ENCODE data around the gene CES2.

- TF ChIP-seq CTCF (IDR thresholded peaks at IDR 0.05) (no peak), TEAD4 (CRISPR knock-in tag; IDR thresholded peaks at IDR 0.05) (no peak), MYBL2 (CRISPR knock-in tag; IDR thresholded peaks at IDR 0.05) (no peak), ESRRA (CRISPR knock-in tag; IDR thresholded peaks at IDR 0.05; ENCODE audit: borderline replicate concordance) (no peak), CREB1 (CRISPR knock-in tag; IDR thresholded peaks at IDR 0.05) (no peak), JUN (CRISPR knock-in tag; IDR thresholded peaks at IDR 0.05) (no peak), CBFB (CRISPR knock-in tag; IDR thresholded peaks at IDR 0.05; ENCODE audit: low read depth) (no peak), JAZF1 (CRISPR knock-in tag; IDR thresholded peaks at IDR 0.05) (no peak)
- TF ChIP-seq, protein P1, sequence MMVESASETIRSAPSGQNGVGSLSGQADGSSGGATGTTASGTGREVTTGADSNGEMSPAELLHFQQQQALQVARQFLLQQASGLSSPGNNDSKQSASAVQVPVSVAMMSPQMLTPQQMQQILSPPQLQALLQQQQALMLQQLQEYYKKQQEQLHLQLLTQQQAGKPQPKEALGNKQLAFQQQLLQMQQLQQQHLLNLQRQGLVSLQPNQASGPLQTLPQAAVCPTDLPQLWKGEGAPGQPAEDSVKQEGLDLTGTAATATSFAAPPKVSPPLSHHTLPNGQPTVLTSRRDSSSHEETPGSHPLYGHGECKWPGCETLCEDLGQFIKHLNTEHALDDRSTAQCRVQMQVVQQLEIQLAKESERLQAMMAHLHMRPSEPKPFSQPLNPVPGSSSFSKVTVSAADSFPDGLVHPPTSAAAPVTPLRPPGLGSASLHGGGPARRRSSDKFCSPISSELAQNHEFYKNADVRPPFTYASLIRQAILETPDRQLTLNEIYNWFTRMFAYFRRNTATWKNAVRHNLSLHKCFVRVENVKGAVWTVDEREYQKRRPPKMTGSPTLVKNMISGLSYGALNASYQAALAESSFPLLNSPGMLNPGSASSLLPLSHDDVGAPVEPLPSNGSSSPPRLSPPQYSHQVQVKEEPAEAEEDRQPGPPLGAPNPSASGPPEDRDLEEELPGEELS (CRISPR knock-in tag; IDR thresholded peaks at IDR 0.05), result no peak
- TF ChIP-seq, protein P2, sequence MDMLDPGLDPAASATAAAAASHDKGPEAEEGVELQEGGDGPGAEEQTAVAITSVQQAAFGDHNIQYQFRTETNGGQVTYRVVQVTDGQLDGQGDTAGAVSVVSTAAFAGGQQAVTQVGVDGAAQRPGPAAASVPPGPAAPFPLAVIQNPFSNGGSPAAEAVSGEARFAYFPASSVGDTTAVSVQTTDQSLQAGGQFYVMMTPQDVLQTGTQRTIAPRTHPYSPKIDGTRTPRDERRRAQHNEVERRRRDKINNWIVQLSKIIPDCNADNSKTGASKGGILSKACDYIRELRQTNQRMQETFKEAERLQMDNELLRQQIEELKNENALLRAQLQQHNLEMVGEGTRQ (CRISPR knock-in tag; IDR thresholded peaks at IDR 0.05), result no peak
- TF ChIP-seq, protein P3, sequence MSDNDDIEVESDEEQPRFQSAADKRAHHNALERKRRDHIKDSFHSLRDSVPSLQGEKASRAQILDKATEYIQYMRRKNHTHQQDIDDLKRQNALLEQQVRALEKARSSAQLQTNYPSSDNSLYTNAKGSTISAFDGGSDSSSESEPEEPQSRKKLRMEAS (CRISPR knock-in tag; IDR thresholded peaks at IDR 0.05), result no peak
- TF ChIP-seq, protein P4, sequence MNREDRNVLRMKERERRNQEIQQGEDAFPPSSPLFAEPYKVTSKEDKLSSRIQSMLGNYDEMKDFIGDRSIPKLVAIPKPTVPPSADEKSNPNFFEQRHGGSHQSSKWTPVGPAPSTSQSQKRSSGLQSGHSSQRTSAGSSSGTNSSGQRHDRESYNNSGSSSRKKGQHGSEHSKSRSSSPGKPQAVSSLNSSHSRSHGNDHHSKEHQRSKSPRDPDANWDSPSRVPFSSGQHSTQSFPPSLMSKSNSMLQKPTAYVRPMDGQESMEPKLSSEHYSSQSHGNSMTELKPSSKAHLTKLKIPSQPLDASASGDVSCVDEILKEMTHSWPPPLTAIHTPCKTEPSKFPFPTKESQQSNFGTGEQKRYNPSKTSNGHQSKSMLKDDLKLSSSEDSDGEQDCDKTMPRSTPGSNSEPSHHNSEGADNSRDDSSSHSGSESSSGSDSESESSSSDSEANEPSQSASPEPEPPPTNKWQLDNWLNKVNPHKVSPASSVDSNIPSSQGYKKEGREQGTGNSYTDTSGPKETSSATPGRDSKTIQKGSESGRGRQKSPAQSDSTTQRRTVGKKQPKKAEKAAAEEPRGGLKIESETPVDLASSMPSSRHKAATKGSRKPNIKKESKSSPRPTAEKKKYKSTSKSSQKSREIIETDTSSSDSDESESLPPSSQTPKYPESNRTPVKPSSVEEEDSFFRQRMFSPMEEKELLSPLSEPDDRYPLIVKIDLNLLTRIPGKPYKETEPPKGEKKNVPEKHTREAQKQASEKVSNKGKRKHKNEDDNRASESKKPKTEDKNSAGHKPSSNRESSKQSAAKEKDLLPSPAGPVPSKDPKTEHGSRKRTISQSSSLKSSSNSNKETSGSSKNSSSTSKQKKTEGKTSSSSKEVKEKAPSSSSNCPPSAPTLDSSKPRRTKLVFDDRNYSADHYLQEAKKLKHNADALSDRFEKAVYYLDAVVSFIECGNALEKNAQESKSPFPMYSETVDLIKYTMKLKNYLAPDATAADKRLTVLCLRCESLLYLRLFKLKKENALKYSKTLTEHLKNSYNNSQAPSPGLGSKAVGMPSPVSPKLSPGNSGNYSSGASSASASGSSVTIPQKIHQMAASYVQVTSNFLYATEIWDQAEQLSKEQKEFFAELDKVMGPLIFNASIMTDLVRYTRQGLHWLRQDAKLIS (CRISPR knock-in tag; IDR thresholded peaks at IDR 0.05; ENCODE audit: borderline replicate concordance), result no peak
Measured at GRCh38 chr16:66937725-66938337, 2.5 kb downstream of the CES2 start.

All from WTC11 (cell line).